ENCODE data around the gene FBXL19.

FBXL19 gene

DNA sequence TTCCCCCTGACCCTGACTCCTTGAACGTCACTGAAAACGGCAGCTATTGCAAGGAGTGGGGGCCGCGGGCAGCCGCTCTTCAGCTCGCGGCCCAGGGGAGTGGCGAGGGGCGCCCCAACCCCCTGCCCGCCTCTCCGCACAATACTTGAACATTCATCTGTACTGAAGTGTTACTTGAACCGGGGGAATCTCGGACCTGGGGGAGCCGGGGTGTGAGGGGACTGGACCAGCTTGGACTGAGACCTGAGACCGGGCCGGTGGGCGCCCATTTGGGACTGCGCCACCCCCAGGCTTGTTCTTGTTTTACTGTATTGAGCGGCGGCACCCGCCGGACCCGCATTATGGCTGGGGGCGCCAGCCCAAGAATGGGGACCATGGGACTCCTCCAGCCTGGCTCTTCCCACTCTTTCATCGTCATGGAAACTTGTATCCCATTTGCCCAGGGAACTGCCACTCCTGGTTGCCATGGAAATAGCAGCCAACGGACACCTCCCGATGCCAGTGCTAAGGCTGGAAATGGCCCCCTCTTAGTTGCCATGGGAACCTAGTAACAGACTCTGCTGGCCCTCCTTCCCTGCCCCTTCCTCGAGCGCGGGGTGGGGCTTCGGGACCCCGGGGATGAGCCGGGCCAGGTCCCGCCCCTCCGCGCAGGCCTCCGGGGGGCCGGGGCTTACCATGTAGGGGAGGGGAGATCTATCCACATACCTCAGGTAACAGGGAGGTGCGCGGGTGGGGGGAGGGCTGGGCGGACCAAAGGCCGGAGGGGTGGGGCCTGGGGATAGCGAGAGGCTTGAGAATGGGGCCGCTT, 24.7 kb downstream of the FBXL19 start:
- peak; percentile 55 for DNase-seq

DNA sequence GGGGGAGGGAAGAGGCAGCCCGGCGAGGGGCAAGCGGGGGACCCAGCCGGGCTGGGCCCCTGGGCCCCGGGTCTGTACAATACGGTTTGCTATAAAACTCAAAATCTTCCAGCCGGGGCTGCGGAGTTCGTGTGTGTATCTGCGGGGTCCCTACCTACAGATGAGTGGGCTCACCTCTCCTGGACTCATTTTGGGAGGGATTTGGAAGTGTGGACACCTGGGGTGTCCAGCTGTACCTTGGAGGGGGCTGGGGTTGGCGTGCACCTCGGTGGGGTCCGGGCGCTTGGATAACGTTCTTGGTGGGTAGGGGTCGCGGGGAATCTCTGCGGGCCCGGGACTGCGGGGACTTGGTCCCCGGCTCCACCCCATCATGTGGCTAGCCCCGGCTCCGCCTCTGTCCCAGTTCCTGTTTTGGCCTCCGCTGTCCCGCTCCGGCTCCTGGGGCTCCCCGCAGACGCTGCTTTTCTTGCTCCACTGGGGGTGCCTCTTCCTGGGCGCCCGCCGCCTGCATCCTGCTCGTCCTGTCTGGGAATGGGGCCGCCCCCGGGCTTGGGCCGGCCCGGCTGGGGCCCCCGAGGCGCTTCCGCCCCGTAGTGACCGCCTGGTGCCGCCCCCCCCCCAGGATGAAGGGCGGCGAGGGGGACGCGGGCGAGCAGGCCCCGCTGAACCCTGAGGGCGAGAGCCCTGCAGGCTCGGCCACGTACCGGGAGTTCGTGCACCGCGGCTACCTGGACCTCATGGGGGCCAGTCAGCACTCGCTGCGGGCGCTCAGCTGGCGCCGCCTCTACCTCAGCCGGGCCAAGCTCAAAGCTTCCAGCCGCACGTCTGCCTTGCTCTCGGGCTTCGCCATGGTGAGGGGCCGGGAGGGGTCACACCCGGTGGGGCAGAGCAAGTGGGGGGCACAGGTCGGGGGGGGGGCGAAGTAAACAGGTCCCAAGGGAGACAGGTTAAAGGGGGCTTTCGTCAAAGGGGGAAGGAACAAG, 25.6 kb downstream of the FBXL19 start, which contains the start of gene ORAI3:
Gene ORAI3, plus strand, starts transcription at position 402 of the 983 bp plus-strand sequence. Its CDS starts 222 bp downstream, at position 624.
- no peak for DNase-seq

DNA sequence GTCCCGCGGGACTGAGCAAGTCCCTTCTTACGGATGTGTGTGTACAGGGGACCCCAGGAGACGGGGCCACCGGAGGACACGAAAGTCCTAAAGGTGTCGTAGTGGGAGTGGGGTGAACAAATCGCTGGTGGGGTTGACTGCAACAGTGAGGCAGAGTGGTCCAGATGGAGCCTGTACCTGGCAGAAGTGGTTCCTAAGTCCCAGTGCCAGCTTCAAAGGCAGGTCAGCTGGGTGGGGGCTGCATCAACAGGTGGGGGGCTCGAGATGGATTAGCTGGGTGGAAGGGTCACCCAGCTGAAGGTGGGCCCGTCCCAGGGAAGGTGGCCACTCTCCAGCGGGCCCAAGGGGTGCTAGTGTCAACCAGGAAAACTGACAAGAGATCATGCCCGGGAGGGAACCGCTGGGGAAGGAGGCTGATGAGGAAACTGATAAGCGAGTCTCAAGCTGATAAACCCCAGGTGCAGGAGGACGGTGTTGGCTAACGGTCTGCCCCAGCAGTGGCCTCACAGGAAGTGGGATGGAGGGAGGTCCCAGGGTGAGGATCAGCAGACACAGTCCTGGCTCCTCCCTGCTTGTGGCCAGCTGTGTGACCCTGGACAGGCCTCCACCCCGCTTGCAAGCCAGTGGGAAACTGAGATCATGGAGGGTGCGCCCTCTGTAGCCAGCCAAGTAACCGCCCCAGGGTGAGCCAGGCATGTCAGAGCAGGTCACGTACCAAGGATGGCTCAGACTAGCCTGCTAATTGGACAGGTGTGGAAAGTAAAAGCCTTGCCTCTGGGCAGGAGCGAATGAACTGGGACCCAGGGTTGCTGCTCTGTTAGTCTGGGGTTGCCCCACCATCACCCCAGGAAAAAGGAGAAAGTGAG, 26.5 kb downstream of the FBXL19 start:
- DNase-seq, result no peak

DNA sequence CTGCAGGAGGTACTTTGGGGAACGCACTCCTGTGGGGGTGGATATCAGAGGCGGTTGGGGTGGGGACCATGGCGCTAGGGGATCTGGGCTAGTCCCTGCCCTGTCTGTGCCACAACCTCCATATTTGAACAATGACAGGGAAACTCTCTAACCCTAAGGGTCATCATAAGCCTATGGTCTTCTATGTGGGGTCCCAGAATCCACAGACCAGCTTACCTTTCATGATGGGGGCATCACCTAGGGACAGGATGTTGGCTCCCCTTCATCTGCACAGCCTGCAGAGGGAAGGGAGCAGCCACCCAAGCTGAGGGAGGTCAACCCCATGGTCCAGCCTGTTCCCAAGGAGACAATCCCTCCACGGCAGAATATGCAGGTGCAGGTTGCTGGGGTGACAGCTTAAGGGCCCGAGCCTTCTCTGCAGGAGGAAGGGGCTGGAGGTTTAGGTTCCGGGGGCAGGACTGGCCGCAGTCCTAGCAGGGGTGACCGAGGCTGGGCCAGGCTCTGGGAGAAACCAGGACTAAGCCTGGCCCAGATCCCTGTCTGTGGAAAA, 27.2 kb downstream of the FBXL19 start:
- DNase-seq, result no peak

DNA sequence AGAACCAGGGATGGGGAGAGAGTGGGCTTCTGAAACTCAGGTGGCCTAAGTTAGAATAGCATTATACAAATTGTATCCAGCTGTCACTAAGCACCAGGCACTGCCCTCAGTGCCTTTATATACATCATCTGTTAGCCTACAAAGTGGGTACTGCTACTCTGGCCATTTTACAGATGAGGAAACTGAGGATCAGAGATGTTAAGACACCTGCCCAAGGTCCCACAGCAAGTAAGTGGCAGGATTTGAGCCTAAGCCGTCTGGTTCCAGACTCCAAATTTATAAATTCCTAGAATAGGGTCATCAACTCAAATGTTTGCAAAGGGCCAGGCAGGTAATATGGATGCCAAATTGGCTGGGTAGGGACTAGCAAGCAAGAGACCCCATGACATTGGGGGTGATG, 27.8 kb downstream of the FBXL19 start:
- no peak for DNase-seq

DNA sequence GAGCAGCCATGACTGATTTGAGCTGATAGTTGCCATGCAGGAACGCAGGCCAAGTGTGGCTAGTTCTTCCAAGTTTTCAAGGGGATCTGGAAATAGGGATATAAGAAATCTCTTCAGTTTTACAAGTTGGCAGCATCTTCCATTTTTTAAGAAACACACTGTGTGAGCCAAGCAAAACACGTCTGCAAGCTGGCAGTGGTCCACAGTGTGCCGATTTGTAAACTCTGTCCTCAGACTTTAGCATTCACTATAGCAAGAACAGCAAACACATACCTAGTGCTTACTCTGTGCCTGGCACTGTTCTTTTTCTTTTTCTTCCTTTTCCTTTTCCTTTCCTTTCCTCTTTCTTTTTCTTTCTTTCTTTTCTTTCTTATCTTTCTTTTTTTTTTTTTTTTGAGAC, 28.4 kb downstream of the FBXL19 start:
- no peak for DNase-seq

DNA sequence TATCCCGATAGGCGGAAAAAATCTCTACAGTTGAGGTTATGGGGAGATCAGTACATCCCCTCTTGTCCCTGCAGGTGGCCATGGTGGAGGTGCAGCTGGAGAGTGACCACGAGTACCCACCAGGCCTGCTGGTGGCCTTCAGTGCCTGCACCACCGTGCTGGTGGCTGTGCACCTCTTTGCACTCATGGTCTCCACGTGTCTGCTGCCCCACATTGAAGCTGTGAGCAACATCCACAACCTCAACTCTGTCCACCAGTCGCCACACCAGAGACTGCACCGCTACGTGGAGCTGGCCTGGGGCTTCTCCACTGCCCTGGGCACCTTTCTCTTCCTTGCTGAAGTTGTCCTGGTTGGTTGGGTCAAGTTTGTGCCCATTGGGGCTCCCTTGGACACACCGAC, 29.7 kb downstream of the FBXL19 start:
- DNase-seq, result no peak

DNA sequence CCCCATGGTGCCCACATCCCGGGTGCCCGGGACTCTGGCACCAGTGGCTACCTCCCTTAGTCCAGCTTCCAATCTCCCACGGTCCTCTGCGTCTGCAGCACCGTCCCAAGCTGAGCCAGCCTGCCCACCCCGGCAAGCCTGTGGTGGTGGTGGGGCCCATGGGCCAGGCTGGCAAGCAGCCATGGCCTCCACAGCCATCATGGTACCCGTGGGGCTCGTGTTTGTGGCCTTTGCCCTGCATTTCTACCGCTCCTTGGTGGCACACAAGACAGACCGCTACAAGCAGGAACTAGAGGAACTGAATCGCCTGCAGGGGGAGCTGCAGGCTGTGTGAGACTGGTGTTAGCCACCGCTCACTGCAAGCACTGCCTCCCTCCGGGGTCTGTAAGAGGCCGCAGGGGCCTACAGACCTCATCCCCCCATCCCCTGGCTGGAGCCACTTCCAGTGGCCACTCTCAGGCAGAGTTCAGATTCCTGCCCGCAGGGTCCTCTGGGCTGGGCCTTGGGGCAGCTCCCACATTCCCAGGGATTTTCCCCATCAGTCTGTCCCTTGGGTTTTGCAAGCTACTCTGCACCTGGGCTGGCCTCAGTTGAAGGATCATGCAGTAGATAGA, 30.2 kb downstream of the FBXL19 start:
- peak; percentile 46 for DNase-seq

DNA sequence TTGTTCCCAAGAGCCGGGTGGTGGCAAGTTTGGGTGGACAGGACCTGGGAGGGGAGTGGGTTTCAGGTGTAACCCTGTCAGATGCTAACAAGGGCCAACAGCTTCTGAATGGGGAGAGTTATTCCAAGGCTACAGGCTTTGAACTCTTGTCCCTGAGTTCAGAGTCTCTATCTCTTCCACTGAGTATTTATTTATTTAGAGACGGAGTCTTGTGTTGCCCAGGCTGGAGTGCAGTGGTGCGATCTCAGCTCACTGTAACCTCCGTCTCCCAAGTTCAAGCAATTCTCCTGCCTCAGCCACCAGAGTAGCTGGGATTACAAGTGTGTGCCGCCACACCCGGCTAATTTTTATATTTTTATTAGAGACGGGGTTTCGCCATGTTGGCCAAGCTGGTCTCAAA, 31.6 kb downstream of the FBXL19 start:
- no peak for DNase-seq

DNA sequence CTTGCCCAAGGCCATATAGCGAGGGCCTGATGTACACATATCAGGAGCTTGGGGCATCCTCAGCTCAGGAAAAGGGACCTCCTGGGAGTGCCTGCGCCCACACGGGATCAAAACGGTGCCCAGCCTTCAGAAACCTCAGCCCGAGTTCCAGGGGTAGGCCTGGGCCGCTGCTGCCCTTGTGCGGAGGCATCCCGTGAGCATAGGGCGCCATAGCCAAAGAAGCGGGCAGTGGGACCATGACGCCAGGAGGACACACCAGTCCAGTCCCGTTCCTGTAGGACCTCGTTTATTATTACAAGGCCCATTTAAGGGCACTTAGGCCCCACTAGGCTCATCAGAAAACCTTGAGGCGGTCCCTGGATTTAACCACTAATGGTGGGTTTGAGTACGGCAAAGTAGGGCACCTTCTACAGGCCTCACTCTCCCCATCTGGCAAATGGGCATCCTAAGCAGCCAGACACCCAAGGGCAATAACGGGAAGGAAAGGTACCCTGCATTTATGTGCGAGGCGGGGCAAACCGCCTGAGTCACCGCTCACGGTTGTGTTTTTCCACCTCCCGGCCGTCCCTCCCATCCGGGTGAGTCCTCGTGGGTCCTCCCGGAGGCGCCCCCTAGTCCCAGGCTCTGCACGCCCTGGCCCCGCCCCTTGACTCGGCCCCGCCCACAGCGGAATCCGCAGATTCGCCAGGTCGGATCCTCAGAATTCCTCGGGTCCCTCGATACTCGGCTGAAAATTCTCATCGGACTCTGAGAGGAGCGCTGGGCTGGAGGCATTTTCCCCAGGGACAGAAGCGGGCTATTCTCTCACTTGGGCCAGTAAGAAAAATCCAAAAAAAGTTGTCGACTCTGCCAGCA, 33.5 kb downstream of the FBXL19 start:
- DNase-seq, result no peak

DNA sequence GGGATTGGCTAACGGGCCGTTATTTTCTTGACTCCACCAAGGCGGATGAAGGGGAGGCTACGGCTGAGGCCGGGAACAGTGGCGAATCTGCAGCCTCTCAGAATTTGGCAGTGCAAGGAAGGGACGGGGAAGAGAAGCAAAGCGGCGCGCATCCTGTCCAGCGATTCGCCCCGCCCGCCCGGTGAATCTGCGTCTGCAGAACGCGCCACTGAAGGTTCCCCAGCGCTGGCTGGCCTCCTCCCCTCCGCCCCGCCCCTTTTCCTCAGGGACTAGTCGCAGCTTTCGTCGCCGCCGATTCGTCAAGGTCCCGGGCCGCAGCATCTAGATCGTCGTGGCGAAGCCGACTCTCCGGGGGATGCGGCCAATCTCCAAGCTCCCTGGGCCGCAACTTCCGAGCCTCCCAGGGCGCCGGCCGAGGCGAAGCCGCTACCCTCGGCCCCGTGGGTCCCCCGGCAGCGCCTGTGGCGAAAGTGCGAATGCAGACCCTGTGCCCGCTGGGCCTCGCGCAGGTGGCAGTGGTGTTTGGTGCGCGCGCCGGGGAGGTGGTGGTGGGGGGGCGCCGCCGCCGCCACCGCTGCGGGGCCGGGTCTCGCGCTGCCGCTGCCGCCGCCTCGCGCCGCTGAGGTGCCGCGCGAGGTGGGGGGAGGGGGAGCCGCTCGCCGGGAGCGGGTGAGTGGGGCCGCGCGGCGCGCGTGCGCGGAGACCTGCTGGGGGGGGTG, 34.2 kb downstream of the FBXL19 start, which contains the start of gene SETD1A:
Gene SETD1A, plus strand, starts transcription at position 299 of the 719 bp plus-strand sequence. CDS start 978 bp downstream, outside the sequence.
- DNase-seq, result peak; percentile 72

DNA sequence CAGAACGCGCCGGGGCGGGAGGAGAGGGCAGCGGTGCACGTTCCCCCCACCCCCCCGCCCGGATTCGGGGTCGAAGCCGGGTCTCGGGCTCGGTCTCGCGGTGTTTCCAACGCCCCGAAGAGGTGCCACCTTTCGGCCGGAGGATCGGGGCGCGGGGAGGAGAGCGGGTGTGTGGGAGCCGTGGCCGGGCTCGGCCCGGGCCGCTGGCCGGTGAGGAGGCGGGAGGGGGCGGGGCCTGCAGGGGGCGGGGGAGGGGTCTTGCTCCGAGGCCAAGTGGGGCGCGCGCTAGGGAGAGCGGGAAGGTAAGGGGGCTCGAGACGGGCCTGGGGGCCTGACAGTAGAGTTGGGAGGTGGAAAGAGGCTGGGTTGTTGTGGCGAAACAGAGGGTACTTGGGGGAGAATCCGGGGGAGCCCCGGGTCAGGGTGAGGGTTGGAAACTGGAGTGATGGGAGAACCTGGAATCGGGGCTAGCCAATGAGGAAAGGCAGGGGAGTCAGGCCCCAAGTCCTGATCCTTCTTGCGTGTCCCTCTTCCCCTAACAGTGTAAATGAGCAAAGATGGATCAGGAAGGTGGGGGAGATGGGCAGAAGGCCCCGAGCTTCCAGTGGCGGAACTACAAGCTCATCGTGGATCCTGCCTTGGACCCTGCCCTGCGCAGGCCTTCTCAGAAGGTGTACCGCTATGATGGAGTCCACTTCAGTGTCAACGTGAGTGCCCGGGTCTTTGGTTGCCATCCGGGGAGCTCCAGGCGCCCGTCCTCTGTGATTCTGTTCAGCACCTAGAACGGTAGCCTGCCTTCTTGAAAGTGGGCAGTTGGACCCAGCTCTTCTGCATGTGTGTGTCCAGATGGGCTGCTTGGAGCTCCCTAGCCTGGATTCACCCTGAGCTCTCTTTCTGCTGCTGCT, 35.1 kb downstream of the FBXL19 start:
- DNase-seq, result no peak

DNA sequence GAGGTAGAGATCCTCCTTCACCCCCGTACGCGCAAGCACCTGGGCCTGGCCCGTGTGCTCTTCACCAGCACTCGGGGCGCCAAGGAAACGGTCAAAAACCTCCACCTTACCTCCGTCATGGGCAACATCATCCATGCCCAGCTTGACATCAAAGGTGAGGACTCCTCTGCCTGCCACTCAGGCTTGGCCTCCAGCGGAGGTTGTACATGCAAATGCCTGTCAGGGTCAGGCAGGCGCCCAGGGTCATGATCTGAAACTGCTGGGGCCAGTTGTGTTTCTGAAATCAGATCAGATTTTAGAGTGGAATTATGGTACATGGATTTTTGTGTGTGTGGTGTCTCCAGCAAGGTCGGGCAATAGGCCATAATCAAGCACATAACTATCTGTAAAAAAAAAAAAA, 38.0 kb downstream of the FBXL19 start:
- DNase-seq, result no peak

DNA sequence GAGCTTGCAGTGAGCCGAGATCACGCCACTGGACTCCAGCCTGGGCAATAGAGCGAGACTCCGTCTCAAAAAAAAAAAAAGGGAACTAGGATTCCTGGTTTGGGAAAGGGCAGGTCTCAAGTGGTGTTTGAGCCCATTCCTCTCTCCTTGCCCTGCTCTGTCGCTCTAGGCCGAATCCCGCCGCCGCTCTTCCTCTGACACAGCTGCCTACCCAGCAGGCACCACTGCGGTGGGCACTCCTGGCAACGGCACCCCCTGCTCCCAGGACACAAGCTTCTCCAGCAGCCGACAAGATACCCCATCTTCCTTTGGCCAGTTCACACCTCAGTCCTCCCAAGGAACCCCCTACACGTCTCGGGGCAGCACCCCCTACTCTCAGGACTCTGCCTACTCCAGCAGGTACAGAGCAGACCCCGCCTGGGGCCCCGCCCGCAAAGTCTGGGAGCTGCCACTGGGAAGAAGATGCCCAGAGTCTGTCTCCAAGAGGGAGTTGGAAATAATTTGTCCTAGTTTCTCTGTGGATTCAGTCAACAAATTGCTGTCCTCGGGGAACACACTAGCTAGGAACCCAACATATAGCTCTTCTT, 40.6 kb downstream of the FBXL19 start:
- no peak for DNase-seq

DNA sequence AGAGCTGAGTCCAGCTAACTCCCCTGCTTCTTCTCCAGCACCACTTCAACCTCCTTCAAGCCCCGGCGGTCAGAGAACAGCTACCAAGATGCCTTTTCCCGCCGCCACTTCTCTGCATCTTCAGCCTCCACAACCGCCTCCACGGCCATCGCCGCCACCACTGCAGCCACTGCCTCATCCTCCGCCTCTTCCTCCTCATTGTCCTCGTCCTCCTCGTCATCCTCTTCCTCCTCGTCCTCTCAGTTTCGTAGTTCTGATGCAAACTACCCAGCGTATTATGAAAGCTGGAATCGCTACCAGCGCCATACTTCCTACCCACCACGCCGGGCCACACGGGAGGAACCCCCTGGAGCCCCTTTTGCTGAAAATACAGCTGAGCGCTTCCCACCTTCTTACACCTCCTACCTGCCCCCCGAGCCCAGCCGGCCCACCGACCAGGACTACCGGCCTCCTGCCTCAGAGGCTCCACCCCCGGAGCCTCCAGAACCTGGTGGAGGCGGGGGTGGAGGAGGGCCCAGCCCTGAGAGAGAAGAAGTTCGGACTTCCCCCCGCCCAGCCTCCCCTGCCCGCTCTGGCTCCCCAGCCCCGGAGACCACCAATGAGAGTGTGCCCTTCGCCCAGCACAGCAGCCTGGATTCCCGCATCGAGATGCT, 41.3 kb downstream of the FBXL19 start:
- DNase-seq, result no peak

DNA sequence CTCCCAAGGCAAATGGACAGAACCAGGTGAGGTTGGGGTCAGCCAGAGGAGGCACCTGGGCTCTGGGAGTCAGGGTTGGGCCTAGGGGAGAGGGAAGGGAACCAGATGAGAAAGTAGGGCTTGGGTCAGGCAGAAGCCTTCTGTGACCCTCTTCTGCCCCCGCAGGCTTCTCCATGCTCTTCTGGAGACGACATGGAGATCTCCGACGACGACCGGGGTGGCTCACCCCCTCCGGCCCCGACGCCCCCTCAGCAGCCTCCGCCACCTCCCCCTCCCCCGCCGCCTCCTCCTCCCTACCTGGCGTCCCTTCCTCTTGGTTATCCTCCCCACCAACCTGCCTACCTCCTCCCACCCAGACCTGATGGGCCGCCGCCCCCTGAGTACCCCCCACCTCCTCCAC, 42.1 kb downstream of the FBXL19 start:
- no peak for DNase-seq

DNA sequence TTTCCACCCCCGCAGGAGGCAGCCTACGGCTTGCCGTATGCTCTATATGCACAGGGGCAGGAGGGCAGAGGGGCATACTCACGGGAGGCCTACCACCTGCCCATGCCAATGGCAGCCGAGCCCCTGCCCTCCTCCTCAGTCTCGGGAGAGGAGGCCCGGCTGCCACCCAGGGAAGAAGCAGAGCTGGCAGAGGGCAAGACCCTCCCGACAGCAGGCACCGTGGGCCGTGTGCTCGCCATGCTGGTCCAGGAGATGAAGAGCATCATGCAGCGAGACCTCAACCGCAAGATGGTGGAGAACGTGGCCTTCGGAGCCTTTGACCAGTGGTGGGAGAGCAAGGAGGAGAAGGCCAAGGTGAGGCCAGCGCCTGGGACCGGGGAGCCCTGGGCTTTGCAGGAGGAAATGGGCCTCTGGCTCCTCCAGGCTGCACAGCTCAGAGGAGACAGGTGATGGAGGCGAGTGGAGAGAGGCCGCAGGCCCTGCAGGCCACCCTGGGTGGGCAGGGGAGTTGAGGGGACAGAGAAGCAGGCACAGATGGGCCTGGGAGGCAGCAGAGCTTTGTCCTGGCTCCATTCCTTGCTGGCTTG, 42.8 kb downstream of the FBXL19 start:
- no peak for DNase-seq

DNA sequence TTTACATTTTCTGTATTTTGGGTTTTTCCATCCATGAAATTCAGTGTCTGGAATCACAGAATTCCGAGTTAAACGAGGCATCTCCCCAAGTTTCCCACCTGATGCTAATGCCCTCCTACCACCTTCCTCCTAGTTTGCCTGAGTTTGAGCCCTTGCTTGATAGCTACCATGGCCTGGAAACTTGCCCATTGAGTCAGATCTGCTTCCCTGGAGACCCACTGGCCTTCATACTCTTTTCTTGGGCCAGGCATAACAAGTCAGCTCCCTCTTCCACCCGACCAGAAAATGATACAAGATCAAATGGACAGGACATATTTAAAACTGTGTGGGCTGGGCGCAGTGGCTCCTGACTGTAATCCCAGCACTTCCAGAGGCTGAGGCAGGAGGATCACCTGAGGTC, 44.4 kb downstream of the FBXL19 start:
- no peak for DNase-seq

Data from NCI-H1048 (cell line).